HG02759 (cell line): Measurements from ENCODE around the gene GIT1.
A peak's percentile ranks its signal among the peaks of the same experiment; 100 is the strongest.

Experiments used
- ATAC-seq: cut with Tn5 transposase; IDR thresholded peaks from one replicate; pipeline ENCODE4 v1.9.1; 2021; ENCODE audit warnings: mild to moderate bottlenecking, moderate library complexity; ENCODE audit not compliant: unreplicated experiment

The GIT1 gene

GRCh38 chr17:29594519-29595090, 5.2 kb upstream of the GIT1 start:
- no peak for ATAC-seq

GRCh38 chr17:29593591-29594518, 4.4 kb upstream of the GIT1 start:
- ATAC-seq = no peak

- ATAC-seq = no peak
Measured at GRCh38 chr17:29592850-29593551, 3.6 kb upstream of the GIT1 start, which contains the start of gene ANKRD13B. TSS of gene ANKRD13B (plus strand) at chr17:29593132. CDS start at chr17:29593622, 490 bp downstream.

GRCh38 chr17:29591737-29592608, 2.5 kb upstream of the GIT1 start:
- no peak for ATAC-seq

GRCh38 chr17:29591146-29591736, 1.8 kb upstream of the GIT1 start:
- no peak for ATAC-seq

- ATAC-seq = no peak
Measured at GRCh38 chr17:29590411-29591145, 1.1 kb upstream of the GIT1 start.

- ATAC-seq = peak; percentile 28
Measured at GRCh38 chr17:29588562-29589411, 661 bp downstream of the GIT1 start.

GRCh38 chr17:29588017-29588561, 1.4 kb downstream of the GIT1 start:
- no peak for ATAC-seq

GRCh38 chr17:29587591-29587990, 1.9 kb downstream of the GIT1 start:
- no peak for ATAC-seq

- no peak for ATAC-seq
Measured at GRCh38 chr17:29586676-29587469, 2.6 kb downstream of the GIT1 start.

GRCh38 chr17:29585080-29585751, 4.2 kb downstream of the GIT1 start:
- no peak for ATAC-seq

- ATAC-seq = no peak
Measured at GRCh38 chr17:29584452-29585079, 4.9 kb downstream of the GIT1 start.

- ATAC-seq = no peak
Measured at GRCh38 chr17:29583324-29584248, 5.9 kb downstream of the GIT1 start.

- no peak for ATAC-seq
Measured at GRCh38 chr17:29582772-29583171, 6.7 kb downstream of the GIT1 start.

GRCh38 chr17:29582254-29582765, 7.1 kb downstream of the GIT1 start:
- ATAC-seq = no peak
